Left lobe of liver (tissue), 2 donors: ENCODE measurements around the gene SLC12A7. TPM values are rescaled to one million over a fixed set of nuclear protein-coding genes. Genes with fewer than 3 reads are reported as not detected.
"Not testable (repeated sequence)": the region's sequence is repeated elsewhere in the genome, so short reads cannot be mapped to it uniquely, and the experiment has no call there.

Experiments
- ATAC-seq: fragments of 200-7000 bp; cut with Tn5 transposase; one replicate; pipeline ENCODE4 v1.9.1; 2020; ENCODE audit warnings: mild to moderate bottlenecking, moderate library complexity
- DNase-seq: peaks from one replicate; pipeline ENCODE4 v3.0.0-alpha.2; 2020; ENCODE audit warnings: low spot score
- total RNA-seq: library from RNA; stranded (reverse); gene quantifications from one replicate; pipeline ENCODE4 v1.2.1, GENCODE V29; 2021
- donor health status: DM: no; HTN: no; CAD: no; lungs with moderate emphysema.
- donor health status: DM: no; HTN: yes; CAD: no.

The SLC12A7 gene
- total RNA-seq, 1 donor from 2014 or later: 56.5 TPM

DNA sequence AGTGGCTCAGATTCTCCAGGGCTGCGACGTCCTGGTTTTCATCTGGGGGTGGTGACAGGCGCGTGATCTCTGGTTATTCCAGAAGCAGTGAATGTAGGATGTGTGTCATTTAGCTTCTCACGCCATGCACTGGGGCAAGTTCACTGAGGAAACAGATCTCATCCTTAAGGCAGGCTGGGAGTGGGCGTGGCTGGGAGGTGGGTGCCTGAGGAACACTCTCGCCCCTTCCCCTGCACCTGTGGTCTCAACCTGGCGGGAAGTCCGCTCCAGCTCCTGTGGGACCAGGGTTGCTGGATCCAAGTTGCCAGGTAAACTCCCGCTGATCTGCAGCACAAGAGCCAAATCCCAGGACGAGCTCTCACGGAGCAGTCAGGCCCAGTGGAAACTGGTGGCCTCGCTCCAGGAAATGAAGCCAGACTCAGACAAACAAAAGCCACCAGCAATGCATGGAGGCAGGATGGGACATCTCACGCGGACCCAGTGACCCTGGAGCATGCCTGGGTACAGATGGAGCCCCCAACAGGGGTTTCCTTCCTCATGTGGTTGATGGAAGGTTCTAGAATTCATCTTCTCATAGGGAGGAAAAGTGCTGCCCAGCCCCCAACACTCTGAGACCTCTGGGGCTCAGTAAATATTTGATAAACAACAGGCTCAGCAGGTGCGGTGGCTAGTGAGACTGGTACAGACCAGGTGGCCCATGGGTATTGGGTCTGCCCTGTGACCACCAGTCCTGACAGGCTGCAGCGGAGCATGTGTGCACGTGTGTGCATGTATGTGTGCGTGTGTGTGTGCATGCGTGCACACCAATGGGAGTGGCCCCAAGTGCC is 16.3 kb upstream of the SLC12A7 start:
- peak; percentile 76 for ATAC-seq
- peak; percentile 94 for DNase-seq

DNA sequence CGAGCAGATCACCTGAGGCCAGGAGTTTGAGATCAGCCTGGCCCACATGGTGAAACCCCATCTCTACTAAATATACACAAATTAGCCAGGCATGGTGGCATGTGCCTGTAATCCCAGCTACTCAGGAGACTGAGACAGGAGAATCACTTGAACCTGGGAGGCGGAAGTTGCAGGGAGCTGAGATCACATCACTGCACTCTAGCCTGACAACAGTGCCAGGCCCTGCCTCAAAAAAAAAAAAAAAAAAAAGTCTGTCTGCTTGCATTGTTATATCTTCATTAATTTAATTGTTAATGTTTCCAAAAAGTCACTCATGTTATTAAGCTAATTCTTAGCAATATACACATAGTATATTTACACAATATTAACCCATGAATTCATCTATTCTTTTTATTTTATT is 13.8 kb upstream of the SLC12A7 start:
- not testable (repeated sequence) for DNase-seq

DNA sequence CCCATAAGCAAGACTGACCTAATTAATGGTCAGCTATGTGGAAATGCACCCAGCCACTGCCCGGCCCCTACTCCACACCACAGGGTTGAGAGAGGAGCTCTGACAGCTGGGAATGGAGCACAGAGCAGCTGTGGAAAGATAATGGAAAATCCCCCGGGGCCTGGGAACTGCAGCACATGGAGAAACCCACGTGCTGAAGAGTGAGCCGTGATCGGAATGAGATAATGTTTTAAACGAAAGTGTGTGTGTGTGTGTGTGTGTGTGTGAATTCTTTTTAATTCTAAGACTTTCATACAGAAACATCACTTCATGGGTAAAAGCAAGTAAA is 13.1 kb upstream of the SLC12A7 start:
- DNase-seq (no peak), ATAC-seq (no peak)

More for the DNA sequence above, 13.8 kb upstream of the SLC12A7 start:
- not testable (repeated sequence) for ATAC-seq

DNA sequence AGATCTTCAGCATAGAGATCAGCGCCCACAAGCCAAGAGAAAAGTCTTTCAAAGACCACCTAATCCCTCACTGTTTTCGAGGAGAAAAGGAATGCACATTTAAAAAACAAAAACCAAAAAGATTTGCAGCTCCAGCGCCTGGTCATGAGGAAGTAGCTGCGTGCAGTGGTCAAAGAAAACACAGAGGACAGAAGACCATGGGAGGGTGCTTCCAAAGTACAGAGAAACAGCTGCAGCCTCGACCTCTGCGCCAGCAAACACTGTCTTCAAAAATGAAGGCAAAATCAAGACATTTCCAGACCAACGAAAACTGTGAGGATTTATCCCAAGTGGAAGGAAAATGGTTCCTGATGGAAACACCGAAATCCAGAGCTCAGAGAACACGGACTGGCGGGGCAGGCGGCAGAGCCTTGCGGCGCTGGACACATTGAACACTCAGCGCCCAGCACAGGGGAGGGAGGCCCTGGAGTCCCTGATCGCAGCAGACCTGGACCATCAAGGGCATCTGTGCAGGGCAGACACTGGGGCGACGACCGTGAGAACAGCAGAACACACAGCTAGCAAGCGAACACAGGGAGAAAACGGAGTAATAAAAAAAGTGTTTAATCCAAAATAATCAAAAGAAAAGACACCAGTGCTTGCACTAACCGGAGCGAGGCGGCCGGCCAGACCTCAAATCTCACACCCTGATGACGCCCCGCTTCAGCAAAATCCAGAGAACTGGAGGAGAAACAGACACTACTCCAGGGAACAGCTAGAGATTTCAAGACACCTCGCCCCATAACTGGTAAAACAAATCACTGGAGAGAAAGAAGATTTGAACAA is 12.6 kb upstream of the SLC12A7 start:
- ATAC-seq: no peak
- no peak for DNase-seq

DNA sequence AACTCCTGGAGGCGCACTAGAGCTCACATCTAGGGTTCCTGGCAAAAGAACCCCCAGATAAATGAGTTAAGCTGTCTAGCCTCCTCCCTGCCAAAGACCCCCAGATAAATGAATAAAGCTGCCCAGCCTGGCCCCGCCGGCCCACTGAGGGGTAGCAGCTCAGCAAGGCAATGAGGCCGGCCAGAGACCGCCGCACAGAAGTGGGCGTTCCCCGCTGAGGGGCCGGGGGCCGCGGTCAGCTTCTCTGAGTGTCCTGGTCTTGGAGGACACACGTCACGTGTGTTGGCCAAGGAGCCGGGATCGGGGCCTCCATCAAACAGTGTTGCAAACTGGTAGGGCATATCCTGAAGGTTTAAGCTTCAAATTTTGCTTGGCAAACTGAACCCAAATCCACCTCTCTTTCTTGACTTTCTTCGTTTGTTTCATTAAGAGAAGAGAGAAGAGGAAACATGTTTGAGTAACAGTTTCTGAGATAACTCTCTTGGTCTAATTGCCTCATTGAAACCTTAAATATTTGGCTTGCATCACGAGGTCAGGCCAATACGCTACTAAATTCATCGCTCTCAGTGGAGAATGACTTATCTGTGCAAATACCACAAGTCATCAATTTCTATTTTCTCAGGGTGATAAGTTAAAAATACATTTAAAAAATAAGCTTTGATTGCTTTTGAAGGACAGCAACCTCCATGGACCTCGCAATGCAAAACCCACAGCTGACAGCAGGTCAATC is 11.7 kb upstream of the SLC12A7 start:
- ATAC-seq (no peak), DNase-seq (no peak)

DNA sequence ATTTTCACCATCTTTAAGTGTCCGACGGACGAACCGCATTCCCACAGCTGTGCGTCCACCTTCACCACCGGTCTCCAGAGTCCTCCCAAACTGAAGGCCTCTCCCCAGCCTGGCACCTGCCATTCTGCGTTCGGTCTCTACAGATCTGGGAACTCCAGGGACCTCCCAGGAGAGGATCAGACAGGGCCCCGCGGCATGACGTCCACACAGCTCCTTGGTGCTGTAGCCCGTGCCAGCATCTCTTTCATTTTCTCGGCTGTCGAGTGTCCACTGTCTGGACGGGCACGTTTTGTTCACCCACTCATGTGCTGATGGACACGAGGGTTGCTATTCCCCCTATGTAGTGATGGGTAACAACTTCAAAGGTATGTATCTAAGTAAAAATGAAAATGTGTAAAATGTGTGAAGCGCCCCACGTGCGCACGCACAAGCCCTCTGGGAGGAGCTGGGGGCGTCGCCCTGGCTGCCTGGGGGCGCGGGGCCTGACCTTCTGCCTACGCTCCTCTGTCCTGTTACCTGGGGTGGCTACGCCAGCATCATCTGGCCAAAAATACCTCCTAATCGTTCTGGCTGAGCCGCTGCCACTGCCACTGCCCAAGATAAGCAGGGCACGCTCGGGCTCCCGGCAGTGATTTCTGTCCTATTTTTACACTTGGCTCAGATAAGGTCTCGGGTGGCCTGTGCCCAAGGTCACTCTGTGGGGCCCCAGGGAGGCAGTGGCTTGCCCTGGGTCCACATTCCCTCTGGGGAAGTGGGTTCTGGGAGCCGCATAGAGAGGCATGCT is 10.8 kb upstream of the SLC12A7 start:
- DNase-seq (peak; percentile 89), ATAC-seq (peak; percentile 65)

DNA sequence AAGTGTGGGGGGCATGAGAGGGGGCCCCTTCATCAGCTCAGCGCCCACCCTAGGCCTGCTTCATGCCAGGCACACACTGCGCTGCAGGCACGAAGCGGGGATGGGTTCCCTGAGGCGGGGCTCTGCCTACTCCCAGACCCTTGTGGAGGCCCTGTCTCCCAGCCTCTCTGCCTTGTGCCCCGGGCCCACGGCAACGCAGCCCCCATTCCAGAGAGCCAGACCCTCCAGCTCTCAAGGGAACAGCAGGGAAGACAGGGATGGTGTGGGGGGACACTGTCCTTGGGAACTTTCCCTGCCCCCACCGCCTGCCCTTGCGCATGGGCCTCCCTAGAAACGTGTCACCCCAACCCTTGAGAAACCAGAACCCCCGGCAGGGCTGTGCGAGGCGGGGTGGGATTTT is 10.0 kb upstream of the SLC12A7 start:
- ATAC-seq: no peak
- no peak for DNase-seq

DNA sequence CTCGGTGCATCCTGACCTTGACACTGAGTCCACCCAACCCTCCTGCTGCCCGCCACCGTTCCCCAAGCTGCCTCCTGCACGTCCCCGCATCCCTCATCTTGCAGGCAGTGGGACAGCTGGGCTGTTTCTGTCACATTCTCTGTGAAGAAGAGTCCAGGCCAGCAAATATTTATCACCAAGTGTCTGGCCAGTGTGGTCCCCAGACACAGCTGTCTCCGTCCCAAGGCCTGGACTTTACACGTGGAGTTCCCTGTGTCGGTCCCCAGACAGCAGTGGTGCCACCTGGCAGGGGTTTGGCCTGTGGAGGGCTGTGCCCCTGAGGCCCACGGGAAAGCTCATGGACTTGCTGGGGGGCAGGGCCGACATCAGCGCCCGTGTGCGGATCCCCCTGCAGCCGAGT is 9.2 kb upstream of the SLC12A7 start:
- no peak for ATAC-seq

DNA sequence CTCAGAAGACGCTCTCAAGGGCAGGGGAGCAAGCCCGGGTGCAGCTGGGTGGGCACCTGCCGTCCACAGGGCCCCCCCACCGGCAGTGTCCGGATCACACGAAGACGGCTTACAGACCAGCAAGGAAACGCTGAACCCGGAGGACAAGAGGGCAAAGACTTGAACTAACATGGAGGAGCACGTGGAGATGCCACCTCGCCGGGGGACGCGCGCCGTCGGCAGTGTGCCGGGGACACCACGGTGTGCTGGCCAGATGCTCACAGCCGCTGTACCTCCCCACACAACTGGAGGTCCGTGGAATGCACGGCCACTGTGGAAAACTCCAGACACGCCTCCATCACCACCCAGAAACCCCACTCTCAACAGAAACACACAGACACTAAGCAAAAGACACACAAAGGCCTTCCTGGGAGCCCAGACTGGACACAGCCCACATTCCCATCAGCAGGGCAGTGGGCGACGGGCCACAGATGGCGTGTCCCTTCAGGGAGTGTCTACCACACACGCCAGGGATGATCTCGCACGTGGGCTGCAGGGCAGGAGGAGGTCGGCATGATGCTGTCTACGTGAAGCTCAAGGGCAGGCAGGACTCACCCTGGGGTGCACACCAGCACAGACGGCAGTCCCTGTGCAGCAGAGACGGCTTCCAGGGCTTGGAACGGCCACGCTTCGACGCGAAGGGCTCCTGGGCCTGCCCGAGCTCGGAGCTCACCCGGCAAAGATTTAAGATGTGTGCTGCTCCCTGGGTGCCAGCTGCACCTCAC is 8.6 kb upstream of the SLC12A7 start:
- ATAC-seq: no peak
- DNase-seq: no peak

More for the DNA sequence above, 9.2 kb upstream of the SLC12A7 start:
- no peak for DNase-seq

DNA sequence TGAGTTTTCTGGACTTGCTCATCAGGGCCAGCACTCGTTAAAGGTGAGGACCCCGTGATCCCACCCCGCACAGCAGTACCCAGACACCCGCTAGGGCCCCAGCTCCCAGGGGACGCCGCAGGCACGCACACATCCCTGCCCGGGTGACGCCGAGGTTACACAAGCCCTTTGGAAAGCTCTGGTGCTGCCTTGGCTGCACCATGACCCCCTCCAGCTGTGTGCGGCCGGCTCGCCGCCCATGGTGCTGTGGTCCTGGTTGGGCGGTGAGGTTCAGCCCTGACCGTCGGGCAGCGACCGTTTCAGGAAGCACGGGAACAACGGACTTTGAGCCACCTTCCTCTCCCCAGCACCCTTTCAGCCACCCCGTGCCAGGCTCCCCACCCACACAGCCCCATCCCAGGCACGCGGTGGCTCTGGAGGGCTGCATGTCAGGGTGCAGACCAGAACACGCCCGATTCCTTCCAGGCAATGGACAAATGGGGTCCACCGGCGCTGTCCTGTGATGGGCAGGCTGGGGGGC is 7.5 kb upstream of the SLC12A7 start:
- DNase-seq (peak; percentile 96), ATAC-seq (peak; percentile 83)

DNA sequence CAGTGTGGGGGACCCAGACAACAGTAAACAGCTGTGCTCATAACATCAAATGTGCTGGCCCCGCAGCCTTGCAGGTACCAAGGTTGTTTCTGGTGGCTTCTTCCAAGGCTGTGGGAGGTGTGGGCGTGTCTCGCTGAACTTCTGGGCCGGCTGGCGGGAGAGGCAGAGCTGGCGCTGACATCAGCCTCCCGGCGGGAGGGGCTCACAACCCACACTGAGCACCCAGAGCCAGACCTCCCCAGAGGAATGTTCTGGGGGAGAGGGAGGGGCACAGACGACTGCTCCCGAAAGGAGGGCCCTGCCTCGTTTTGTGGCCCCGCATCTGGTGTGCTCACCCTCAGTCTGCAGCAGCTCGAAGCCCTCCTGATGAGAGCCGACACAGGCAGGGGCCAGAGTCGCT is 6.9 kb upstream of the SLC12A7 start:
- DNase-seq (no peak), ATAC-seq (peak; percentile 17)

DNA sequence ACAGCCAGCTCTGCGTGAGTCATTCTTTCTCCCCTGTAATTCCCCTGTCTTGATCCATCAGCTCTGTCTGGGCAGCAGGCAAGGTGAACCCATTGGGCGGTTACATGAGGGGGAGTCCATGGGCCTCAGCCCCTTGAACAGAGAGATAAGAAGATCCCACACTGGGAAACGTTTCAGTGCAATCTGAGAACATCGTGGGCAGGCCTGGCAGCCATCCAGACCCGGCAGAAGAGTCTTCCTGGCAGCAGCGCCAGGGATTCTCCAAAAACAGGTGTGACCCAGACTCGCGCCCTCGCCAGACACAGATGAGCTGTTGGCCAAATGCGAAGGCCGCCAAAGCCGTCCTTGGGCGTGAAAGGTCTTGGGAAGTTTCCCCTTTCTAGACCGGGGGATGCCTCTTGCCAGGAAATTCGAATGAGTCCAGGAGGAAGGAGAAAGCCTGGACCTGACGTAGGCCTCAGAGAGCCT is 6.4 kb upstream of the SLC12A7 start:
- ATAC-seq (no peak), DNase-seq (no peak)

DNA sequence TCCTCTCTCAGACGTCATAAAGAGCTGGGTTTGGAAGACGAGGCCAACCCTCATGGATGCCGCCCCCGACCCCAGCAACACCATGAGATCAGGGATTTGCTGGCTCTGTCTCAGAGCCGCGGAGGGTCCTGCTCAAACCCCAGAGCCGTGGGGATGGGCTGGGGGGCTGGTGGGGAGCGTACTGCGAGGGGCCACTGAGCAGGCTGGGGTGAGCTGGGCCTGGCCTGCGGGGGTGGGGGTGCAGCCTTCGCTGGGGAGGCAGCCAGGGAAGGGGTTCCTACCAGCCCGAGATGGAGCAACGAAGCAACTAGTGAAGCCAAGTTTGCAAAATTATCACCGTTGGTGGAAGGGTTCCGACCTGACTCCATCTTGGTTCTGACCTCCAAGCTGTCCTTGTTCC is 5.1 kb upstream of the SLC12A7 start:
- no peak for DNase-seq

DNA sequence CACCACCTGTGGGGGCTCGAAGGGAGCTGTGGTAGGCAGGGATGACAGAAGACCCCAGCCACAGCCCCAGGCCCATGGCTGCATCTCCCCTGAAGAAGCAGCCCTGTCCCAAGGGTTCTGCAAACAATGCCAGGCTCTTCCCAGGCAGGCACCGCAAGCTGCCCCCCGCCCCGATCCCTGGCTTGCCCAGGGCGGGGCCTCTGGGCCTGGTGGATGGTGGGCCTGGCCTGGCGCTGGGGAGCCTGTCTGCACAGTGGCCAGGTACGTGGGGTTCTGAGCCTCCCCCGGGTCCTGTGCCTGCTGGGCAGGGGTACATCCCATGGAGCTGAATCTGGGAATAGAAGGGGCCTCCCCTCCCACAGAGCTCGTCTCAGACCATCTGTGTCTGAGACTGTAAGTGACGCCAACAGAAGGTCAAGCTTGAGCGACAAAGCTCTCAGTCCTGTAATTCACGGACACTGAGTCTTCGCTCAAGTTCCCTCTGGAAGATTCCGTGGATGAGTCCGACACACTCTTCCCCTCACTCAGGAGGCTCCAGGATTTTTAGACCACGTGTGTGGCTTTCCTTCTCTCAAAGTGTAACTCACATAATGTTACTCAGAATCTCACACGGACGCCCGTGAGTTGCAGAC is 4.4 kb upstream of the SLC12A7 start:
- ATAC-seq (no peak), DNase-seq (no peak)

More for the DNA sequence above, 5.1 kb upstream of the SLC12A7 start:
- no peak for ATAC-seq

DNA sequence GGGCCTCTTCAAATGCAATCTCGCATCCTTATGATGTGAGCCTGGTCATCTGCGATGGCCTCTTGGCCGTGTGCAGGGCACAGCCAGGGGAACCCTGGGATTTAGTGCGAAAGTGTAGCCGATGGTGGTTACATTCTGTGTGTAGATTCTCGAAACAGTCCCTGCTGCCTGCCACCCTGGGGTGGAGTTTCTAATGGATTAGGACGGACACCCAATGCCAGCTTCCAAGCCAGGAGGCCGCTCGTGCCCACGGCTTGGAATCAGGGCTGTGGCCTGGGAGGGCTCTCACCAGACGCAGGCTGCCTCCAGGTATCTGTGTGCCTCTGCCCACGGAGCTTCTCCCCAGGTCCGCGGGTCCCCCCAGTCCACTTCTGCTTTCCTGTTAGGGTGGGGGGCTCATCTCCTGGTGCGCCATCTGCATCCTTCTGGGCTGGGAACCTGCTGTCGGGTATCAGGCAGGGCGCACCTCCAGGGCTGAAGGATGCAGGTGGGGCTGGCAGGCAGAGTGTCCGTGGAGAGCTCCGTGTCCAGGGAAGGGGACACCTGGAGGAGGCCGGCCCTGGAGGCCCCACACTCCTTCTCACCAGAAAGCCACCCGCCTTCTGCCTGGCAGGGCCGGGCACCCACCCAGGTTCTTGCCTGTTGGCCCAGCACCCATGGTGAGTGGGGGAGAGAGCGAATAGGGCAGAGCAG is 3.4 kb upstream of the SLC12A7 start:
- no peak for ATAC-seq
- DNase-seq: no peak

DNA sequence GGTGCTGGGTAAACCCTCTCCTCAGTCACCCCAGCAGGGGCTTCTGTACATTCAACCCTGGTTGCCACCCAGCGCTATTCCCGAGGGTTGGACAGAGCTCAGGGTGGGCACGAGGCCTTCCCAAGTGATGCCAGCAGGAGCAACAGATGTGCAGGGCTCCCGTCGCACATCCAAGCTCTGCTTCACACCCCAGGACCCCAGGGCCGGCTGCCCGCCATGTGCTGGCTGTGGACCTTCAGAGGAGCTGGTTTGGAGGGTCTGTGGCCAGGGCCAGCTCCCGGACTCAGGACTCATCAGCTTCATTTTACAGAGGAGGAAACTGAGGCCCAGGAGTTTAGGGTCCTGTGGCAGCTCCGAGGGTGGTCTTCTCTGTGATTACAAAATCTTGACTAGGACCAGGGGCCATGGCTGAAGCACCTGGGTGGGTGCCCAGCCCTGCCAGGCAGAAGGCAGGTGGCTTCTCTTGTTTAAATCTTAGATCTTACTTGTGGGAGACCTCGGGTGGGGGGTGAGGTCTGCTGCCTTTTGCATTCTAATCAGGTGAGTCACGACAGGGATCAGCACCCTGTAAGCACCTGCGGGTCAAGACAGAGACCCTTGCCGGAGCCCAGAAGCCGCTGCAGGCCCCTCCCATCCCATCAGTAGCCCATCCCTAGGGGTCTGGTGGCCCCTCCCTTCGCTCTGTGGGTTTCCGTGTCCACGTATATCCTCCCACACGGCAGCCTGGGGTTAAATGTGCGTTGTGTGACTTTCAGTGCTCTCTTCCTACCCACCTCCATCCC is 2.1 kb upstream of the SLC12A7 start:
- DNase-seq: no peak

DNA sequence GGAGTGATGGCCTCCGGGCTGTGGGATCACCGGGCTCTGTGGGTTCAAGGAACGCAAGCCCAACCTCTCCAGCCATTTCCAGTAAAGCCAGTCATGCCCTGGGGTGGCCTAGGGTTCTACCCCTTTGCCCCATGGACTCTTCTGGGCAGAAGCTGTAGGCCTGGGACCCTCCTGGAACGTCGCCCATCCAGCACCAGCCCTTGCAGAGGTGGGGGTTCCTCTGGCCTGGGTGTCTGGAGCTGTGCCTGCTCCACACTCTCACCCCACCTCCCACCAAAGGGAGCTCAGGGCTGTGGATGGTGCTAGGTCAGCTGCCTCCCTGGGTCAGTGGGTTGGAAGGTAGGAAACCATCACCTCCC is 1.4 kb upstream of the SLC12A7 start:
- no peak for ATAC-seq
- no peak for DNase-seq

More for the DNA sequence above, 2.1 kb upstream of the SLC12A7 start:
- no peak for ATAC-seq
